ENCODE data around the gene CEP295NL. TPM values are rescaled to one million over a fixed set of nuclear protein-coding genes. Genes with fewer than 3 reads are reported as not detected.
A peak's percentile ranks its signal among the peaks of the same experiment; 100 is the strongest.
"Not testable (repeated sequence)": the region's sequence is repeated elsewhere in the genome, so short reads cannot be mapped to it uniquely, and the experiment has no call there.

Gene CEP295NL, protein sequence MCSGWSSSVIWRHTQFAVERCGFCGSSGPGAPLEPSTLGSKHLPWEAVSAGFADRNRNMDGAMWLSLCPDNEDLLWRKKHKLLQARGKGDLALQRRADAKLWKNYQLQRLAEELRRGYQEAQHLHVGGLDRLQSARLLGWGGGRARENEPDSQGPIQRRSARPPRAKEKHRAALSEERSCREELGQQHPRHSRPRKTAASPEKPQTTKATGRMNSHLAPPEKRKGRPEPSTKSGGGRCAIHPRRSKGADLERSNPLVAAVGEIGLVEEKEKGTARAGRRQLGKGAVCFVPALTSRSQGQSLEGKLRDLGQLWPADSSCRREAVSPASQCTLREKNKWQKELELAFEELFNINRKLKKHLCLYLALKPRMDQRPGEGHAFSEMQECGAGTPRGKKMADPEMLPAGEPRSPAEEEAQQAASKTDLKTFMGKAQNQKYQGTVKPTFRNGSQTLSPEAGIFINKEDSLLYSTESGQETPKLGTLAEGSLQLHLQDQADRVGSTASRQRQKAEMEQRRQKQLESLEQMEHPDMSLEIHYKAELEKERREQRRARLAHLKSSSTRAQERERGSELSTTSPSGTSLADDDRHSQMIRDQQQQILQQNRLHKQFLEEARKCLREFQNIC
- total RNA-seq = not detected in 2 replicates

DNA sequence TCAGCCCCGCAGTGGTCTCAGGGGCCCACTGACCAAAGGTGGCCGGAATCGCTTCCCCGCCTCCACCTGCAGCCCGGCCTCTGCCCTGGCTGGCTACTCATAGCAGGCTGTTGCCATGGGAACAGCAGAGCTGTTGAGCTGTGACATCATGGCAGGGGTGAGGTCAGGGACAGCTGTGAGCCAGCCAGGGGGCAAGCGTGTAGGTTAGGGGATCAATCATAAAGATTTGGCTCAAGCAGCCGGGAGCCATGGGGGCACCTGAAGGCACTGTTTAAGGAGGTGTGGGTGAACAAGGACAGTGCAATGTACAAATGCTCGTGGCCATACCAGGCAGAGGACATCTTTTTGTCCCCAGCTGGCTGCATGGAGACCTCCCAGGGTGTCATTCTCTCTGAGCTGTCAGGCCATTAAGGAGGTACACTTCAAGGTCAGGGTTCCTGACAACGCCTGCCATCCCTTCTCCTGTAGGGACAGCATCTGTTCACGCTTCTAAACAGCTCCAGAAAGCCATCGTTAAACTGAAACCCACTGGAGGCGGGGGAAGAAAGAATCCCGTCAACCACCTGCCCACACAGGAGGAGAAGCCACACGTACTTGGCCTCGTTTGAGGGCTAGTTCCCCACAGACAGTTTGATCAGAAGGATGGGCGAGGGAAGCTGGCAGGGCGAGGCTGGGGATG, at the start of gene CEP295NL:
Gene CEP295NL, minus strand, starts transcription at position 101 of the 679 bp plus-strand sequence. CDS start 1,373 bp downstream, outside the sequence.
- Mint-ChIP-seq H3K4me3 (peak within 1 kb of the TSS; percentile 22), H3K4me1 (ENCODE audit: low read depth) (peaks cover 13% of the 10 kb centered on the region), H3K9me3 (no peaks in the 10 kb centered on the region), H3K27me3 (ENCODE audit: insufficient read depth) (peaks cover 5% of the 10 kb centered on the region), H3K36me3 (ENCODE audit: low read depth) (no peaks in the 10 kb centered on the region), H3K27ac (peak within 1 kb of the TSS; percentile 81)
- intact Hi-C loops (cut with micrococcal nuclease) = no loop called here
- DNase-seq (ENCODE audit: low spot score) = no peak

DNA sequence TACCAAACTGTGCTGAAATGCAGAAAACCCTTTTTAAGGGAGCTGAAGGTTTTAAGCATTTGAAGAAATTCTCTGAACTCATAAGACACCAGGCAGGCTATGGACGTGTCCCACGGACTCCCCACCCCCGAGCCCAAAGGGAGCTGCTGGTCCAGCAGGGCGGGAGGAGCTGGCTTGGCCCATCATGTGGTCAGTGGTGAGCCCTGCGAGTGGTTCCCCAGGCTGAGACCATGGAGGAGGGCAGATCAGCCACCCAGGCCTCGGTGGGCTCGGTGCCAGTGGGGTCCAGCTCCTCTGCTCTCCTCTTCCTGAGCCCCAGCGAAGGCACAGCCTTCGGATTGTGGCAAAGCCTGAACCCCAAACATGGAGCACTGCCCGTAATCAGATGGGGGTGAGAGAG, 49.7 kb upstream of the CEP295NL start:
- Mint-ChIP-seq H3K27ac (no peak overlapping the region), H3K36me3 (ENCODE audit: low read depth) (no peaks in the 10 kb centered on the region), H3K4me3 (no peak overlapping the region), H3K4me1 (ENCODE audit: low read depth) (no peaks in the 10 kb centered on the region), H3K27me3 (ENCODE audit: insufficient read depth) (peaks cover 5% of the 10 kb centered on the region), H3K9me3 (peaks cover 18% of the 10 kb centered on the region)
- intact Hi-C loops (cut with micrococcal nuclease) = no loop called here
- DNase-seq (ENCODE audit: low spot score) = no peak

DNA sequence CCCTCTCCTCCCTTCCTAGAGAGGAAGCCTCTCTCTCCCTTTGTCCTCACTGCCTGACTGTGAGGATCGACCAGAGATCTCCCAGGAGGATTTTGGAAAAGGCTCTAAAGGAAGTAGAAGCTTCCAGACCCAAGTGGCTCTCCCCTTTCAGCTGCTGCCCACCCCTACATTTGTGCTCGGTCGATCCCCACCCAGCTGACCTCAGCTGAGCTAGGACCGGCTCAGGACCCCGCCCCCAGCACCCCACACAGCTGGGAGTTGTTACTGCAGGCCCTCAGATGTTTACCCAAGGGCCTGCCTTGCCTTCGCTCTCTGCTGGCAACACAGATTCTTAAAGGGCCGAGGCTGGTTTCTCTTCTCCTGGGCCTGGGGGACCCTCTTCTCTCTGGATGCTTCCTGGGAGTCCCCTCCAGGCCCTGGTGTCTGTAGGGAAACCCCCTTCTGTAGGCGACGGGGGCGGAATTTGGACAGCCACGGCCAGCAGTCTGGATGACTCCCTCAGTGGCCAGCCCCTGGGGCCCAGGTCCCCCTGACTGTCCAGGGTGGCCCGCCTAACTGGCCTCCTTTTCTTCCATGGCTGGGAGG, 49.1 kb upstream of the CEP295NL start:
- Mint-ChIP-seq H3K4me3 (no peak overlapping the region), H3K27ac (no peak overlapping the region)

DNA sequence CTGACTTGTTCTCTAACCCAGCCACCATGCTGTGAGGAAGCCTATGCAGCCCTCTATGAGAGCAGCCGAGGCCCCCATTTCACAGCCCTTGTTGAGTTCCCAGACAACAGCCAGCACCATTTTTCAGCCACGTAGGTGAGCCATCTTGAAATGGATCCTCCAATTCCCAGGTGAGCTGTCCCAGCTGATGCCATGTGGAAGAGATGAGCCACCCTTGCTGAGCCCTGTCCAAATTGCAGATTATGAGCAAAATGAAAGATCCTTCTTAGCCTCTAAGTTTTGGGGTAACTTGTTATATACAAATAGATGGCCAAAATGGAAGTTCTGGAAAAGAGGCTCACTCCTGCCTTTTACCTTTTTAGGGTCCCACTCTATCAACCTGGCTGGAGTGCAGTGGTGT, 47.9 kb upstream of the CEP295NL start:
- DNase-seq (ENCODE audit: low spot score) = no peak
- H3K4me3 Mint-ChIP-seq = no peak overlapping the region
- H3K27ac Mint-ChIP-seq = no peak overlapping the region
- H3K36me3 Mint-ChIP-seq (ENCODE audit: low read depth) = no peaks in the 10 kb centered on the region
- intact Hi-C loops (cut with micrococcal nuclease) = no loop called here
- peaks cover 18% of the 10 kb centered on the region for H3K9me3 Mint-ChIP-seq
- H3K27me3 Mint-ChIP-seq (ENCODE audit: insufficient read depth) = peaks cover 5% of the 10 kb centered on the region
- H3K4me1 Mint-ChIP-seq (ENCODE audit: low read depth) = no peaks in the 10 kb centered on the region

More for the DNA sequence above, 49.1 kb upstream of the CEP295NL start:
- Mint-ChIP-seq H3K36me3 (ENCODE audit: low read depth) (no peaks in the 10 kb centered on the region), H3K27me3 (ENCODE audit: insufficient read depth) (peaks cover 5% of the 10 kb centered on the region), H3K4me1 (ENCODE audit: low read depth) (no peaks in the 10 kb centered on the region), H3K9me3 (peaks cover 18% of the 10 kb centered on the region)
- DNase-seq (ENCODE audit: low spot score) = no peak
- intact Hi-C loops (cut with micrococcal nuclease) = no loop called here

DNA sequence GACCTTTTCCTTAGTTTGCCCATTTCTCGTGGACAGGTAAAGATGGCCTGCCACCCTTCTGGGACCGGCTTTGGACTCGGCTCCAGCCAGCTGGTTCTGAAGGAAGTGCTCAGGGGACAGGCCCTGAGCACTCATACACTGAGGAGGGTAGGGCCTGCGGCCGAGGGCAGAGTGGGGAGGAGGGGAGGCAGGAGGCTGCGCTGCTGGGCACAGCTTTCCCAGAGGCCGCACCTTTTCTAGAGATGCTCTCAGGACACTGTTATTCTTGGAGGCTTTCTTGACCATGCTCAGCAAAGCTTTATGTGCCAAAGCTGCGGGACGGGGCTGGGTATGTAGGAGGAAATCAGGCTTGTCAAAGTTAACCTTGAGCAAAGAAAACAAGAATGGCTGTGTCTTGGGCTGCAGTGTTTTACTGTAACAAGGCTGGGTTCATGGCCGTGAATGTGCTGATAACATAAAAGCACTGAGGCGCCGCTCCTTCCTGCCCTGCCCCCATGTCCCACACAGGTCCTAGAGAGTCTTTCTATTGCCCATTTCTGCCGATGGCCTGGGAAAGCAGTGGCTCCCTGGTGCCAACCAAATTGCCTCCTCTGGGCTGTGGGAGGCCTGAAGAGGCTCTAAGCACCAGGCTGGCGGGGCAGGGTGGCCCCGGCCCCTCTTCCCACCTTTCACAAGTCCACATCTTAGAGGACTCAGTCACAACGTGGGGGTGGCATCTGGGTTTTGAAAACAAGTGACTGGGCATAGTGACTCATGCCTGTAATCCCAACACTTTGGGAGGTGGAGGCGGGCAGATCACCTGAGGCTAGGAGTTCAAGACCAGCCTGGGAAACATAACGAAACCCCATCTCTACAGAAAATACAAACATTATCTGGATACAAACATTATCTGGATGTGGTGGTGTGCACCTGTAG, 44.5 kb upstream of the CEP295NL start:
- Mint-ChIP-seq H3K27me3 (ENCODE audit: insufficient read depth) (peaks cover 7% of the 10 kb centered on the region), H3K36me3 (ENCODE audit: low read depth) (no peaks in the 10 kb centered on the region), H3K9me3 (peaks cover 18% of the 10 kb centered on the region), H3K4me3 (no peak overlapping the region), H3K27ac (no peak overlapping the region), H3K4me1 (ENCODE audit: low read depth) (no peaks in the 10 kb centered on the region)
- intact Hi-C loops (cut with micrococcal nuclease) = no loop called here
- DNase-seq (ENCODE audit: low spot score) = no peak

DNA sequence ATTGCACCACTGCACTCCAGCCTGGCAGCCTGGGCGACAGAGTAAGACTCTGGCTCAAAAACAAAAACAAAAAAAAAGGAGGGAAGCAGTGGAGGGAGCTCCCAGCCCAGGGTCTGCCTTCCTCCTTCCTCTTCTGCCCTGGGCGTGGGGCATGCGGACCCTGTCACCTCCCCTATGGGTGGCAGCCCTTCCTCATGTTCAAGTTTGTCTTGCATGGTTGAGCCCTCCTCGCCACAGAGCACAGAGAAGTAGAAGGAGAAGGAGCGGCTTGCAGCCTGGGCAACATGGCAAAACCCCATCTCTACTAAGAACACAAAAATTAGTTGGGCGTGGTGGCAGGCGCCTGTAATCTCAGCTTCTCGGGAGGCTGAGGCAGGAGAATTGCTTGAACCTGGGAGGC, 43.6 kb upstream of the CEP295NL start:
- no peak overlapping the region for H3K4me3 Mint-ChIP-seq
- DNase-seq (ENCODE audit: low spot score) = no peak
- no peaks in the 10 kb centered on the region for H3K4me1 Mint-ChIP-seq (ENCODE audit: low read depth)
- H3K9me3 Mint-ChIP-seq = peaks cover 18% of the 10 kb centered on the region
- H3K27ac Mint-ChIP-seq = no peak overlapping the region
- peaks cover 7% of the 10 kb centered on the region for H3K27me3 Mint-ChIP-seq (ENCODE audit: insufficient read depth)
- intact Hi-C loops (cut with micrococcal nuclease) = no loop called here
- H3K36me3 Mint-ChIP-seq (ENCODE audit: low read depth) = no peaks in the 10 kb centered on the region

DNA sequence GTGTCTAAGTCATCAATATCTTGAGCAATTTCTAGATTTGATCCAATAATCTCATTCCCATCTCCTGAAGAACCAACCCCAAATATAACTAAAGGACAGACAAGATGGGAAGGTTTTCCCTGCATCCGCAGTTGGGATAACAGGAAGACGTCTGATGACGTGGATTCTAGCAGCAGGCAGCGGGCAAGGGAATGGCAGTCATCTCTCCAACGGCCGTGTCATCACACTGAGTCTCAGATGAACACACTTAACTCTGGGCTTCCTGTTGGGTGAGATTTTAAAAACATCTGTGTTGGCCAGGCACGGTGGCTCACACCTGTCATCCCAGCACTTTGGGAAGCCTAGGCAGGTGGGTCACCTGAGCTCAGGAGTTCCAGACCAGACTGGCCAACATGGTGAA, 43.1 kb upstream of the CEP295NL start:
- H3K4me3 Mint-ChIP-seq = no peak overlapping the region
- H3K36me3 Mint-ChIP-seq (ENCODE audit: low read depth) = no peaks in the 10 kb centered on the region
- intact Hi-C loops (cut with micrococcal nuclease) = no loop called here
- peaks cover 7% of the 10 kb centered on the region for H3K27me3 Mint-ChIP-seq (ENCODE audit: insufficient read depth)
- no peak overlapping the region for H3K27ac Mint-ChIP-seq
- peaks cover 14% of the 10 kb centered on the region for H3K9me3 Mint-ChIP-seq
- no peak for DNase-seq (ENCODE audit: low spot score)
- no peaks in the 10 kb centered on the region for H3K4me1 Mint-ChIP-seq (ENCODE audit: low read depth)

DNA sequence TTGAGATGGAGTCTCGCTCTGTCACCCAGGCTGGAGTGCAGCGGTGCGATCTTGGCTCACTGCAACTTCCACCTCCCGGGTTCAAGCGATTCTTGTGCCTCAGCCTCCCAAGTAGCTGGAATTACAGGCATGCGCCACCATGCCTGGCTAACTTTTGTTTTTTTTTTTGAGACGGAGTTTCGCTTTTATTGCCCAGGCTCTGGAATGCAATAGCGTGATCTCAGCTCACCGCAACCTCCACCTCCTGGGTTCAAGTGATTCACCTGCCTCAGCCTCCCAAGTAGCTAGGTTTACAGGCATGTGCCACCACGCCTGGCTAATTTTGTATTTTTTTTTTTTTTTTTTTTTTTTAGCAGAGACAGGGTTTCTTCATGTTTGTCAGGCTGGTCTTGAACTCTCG, 42.5 kb upstream of the CEP295NL start:
- H3K4me1 Mint-ChIP-seq (ENCODE audit: low read depth); DNase-seq (ENCODE audit: low spot score); H3K36me3 Mint-ChIP-seq (ENCODE audit: low read depth); H3K27me3 Mint-ChIP-seq (ENCODE audit: insufficient read depth); H3K9me3 Mint-ChIP-seq; intact Hi-C loops (cut with micrococcal nuclease); H3K4me3 Mint-ChIP-seq; H3K27ac Mint-ChIP-seq: not testable (repeated sequence)

DNA sequence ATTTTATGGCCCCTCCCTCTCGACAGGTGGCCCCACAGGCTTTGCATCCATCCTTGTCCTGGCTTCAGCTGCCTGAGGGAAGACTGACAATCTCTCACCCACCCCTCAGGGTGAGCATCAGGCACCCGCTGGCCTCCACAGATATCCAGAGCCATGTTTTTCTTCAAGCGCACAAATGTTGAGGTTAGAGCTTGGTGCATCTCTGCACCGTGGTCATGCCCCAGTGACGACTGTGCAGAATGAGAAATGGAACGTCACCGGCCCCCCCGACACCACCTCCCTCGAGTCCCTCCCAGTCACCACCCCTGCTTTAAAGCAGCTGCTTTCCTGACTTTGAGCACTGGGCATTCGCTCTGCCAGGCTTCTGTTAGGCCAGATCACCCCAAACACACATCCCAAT, 42.0 kb upstream of the CEP295NL start:
- no peaks in the 10 kb centered on the region for H3K4me1 Mint-ChIP-seq (ENCODE audit: low read depth)
- H3K27ac Mint-ChIP-seq = no peak overlapping the region
- no peaks in the 10 kb centered on the region for H3K36me3 Mint-ChIP-seq (ENCODE audit: low read depth)
- no peak for DNase-seq (ENCODE audit: low spot score)
- peaks cover 7% of the 10 kb centered on the region for H3K27me3 Mint-ChIP-seq (ENCODE audit: insufficient read depth)
- H3K9me3 Mint-ChIP-seq = peaks cover 2% of the 10 kb centered on the region
- intact Hi-C loops (cut with micrococcal nuclease) = no loop called here
- no peak overlapping the region for H3K4me3 Mint-ChIP-seq

DNA sequence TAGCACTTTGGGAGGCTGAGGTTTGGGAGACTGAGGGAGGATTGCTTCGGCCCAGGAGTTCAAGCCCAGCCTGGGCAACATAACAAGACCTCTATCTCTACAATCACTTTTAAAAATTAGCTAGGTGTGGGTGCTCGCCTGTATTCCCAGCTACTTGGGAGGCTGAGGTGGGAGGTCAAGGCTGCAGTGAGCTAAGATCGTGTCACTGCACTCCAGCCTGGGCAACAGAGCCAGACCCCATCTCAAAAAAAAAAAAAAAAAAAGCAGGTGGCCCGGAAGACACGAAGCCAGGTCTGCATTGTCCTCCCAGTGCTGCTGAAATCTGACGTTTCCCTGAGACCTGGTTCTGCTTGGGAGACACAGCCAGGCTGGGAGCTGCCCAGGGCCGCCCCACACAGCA, 41.0 kb upstream of the CEP295NL start:
- intact Hi-C loops (cut with micrococcal nuclease) = no loop called here
- no peaks in the 10 kb centered on the region for H3K9me3 Mint-ChIP-seq
- peaks cover 4% of the 10 kb centered on the region for H3K27me3 Mint-ChIP-seq (ENCODE audit: insufficient read depth)
- no peaks in the 10 kb centered on the region for H3K4me1 Mint-ChIP-seq (ENCODE audit: low read depth)
- no peak overlapping the region for H3K4me3 Mint-ChIP-seq
- no peak for DNase-seq (ENCODE audit: low spot score)
- no peak overlapping the region for H3K27ac Mint-ChIP-seq
- H3K36me3 Mint-ChIP-seq (ENCODE audit: low read depth) = no peaks in the 10 kb centered on the region

DNA sequence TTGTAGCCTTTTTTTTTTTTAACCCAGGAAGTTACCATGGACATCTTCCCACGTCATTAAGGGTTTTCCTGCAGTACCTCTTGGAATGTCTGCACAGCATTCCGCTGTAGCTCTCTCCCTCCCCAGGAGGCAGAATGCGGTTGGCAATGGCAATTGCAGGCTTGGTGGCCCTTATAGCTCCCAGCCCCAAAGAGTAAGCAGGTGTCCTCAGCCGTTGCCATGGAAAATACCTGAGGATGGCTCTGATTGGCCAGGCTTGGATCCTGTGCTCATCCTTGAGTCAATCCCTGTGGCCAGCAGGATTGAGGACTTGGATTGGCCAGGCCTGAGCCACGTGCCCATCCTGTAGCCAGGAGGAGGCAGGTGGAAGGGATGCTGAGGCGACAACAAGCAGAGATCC, 37.7 kb upstream of the CEP295NL start:
- Mint-ChIP-seq H3K27ac (no peak overlapping the region), H3K4me3 (no peak overlapping the region), H3K36me3 (ENCODE audit: low read depth) (no peaks in the 10 kb centered on the region), H3K27me3 (ENCODE audit: insufficient read depth) (peaks cover 2% of the 10 kb centered on the region), H3K9me3 (no peaks in the 10 kb centered on the region), H3K4me1 (ENCODE audit: low read depth) (no peaks in the 10 kb centered on the region)
- DNase-seq (ENCODE audit: low spot score) = no peak
- intact Hi-C loops (cut with micrococcal nuclease) = no loop called here

DNA sequence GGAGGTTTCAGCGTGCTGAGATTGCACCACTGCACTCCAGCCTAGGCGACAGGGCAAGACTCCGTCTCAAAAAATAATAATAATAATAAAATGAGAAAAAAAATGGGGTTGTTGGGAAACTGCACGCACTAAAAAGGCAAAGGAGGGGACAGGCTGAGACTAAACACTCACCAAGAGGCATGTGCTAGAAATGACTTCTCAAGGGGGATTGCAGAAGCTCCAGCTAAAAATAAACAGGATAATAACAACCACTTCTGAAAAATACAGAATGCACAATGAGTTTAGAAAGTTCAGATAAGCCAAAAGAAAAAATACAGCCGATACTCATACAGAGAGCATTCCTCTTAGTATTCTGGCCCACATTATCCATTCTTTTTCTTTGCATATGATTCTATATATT, 37.3 kb upstream of the CEP295NL start:
- no peak overlapping the region for H3K27ac Mint-ChIP-seq
- H3K4me1 Mint-ChIP-seq (ENCODE audit: low read depth) = no peaks in the 10 kb centered on the region
- DNase-seq (ENCODE audit: low spot score) = no peak
- H3K36me3 Mint-ChIP-seq (ENCODE audit: low read depth) = no peaks in the 10 kb centered on the region
- H3K9me3 Mint-ChIP-seq = no peaks in the 10 kb centered on the region
- no peak overlapping the region for H3K4me3 Mint-ChIP-seq
- intact Hi-C loops (cut with micrococcal nuclease) = no loop called here
- peaks cover 2% of the 10 kb centered on the region for H3K27me3 Mint-ChIP-seq (ENCODE audit: insufficient read depth)

Data from activated T-helper 1 cell treated with anti-CD3 and anti-CD28 coated beads, Interleukin-12 subunit alpha, Interleukin-12 subunit beta, Interleukin-2, Interleukin-4 antibody, amounts not matched to agents 30 ng/mL and 10 ng/mL and 1 ng/mL, durations not matched to agents 14 hours and 24 hours and 36 hours (primary cell).